Measurements from ENCODE around the gene PTPRU.

The PTPRU gene

DNA sequence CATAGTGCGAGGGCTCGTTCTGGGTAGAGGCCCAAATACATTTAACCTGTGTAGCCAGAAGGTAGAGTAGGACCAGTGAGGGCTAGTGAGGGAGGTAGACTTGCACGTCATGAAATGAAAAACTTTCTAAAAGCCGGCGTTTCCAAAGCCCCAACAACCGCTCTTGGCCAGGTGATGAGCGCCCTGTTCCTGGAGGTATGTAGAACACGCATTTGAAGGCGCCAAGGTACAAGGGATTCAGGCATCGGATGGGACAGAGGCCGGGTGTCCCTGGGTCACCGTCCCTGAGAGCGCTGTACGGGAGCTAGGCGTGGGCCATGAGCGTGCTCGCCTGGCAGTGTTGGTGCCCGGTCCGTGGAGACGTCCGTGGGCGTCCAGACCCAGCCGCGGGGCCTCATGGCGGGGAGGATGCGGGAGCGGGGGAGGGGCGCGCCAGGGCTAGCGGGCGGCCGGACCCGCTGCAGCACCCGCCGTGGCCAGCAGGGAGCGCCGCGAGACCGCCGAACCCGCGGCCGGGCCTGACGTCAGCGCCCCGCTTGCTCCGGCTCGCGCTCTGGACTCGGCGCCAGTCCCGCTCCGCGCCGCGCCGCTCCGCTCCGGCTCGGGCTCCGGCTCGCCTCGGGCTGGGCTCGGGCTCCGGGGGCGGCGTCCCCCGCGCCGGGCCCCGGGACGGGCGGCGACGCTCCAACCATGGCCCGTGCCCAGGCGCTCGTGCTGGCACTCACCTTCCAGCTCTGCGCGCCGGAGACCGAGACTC lies at the start of gene PTPRU:
PTPRU (plus strand) TSS at position 568 of the 757 bp plus-strand sequence; CDS start at position 691, 123 bp downstream.
- no peak for DNase-seq (ENCODE audit: low read depth)

- DNase-seq (ENCODE audit: low read depth), result no peak
These were observed 49.6 kb upstream of the PTPRU start for GRCh38 chr1:29186707-29187106.

DNA sequence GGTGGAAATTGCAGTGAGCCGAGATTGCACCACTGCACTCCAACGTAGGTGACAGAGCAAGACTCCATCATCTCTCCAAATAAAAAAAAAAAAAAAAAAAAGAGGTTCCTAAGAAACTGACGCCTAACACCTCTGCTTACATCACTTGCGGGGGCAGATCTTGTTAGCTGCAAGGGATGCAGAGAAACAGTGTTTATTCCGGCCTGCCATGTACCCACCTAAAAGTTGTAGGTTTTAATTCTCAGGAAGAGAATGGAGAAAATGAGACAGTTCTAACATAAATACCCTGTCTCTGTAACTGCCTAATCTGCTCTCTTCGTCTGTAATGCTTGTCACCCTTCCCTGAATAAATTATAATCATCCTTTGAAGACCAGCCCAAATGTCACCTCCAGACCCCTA lies 45.6 kb upstream of the PTPRU start:
- no peak for DNase-seq (ENCODE audit: low read depth)

DNA sequence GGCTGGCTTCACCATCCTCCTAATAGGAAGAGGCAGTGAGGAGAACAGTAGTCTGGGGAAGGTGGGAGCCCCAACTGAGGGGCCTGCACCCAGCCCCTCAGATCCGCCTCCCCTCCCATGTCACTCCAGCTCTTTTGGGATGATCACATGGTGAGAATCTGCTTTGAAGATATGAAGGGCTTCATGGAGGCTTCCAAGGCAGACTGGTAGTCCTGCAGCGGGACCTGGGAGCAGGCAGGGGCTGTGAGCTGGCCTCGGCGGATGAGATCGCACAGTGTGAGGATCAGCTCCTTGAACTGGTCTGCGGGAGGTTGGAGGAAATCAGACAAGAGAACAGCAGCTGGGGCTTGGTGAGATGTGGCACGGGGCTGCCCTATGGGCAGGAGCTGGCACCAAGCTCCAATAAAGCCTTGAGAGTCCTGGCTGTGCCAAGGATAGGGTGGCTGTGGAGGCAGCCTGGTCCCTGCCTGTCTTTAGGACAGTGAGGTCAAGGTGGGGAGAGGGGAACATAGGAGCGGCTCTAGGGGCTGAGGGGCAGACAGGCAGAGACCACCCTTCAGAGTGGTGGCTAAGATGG lies 42.4 kb upstream of the PTPRU start:
- DNase-seq (ENCODE audit: low read depth), result no peak

GRCh38 chr1:29195881-29196291 lies 40.4 kb upstream of the PTPRU start:
- no peak for DNase-seq (ENCODE audit: low read depth)

- DNase-seq (ENCODE audit: low read depth), result peak; percentile 57
These were observed 39.3 kb upstream of the PTPRU start for GRCh38 chr1:29196863-29197589.

GRCh38 chr1:29197590-29197924 lies 38.8 kb upstream of the PTPRU start:
- DNase-seq (ENCODE audit: low read depth), result no peak

DNA sequence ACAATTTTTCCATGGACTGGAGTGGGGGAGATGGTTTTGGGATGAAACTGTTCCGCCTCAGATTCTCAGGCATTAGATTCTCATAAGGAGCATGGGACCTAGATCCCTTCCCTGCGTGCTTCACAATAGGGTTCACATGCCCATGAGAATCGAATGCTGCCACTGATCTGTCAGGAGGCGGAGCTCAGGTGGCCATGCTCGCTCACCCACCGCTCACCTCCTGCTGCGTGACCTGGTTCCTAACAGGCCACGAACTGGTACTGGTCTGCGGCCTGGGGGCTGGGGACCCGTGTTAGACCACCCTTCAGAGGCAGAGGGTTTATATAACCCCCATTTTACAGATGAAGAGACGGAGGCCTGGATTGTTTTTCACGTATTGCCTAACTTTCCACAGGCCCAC lies 38.3 kb upstream of the PTPRU start:
- DNase-seq (ENCODE audit: low read depth), result no peak

- DNase-seq (ENCODE audit: low read depth), result no peak
These were observed 35.3 kb upstream of the PTPRU start for GRCh38 chr1:29200906-29201594.

GRCh38 chr1:29201595-29202051 lies 34.7 kb upstream of the PTPRU start:
- no peak for DNase-seq (ENCODE audit: low read depth)

DNA sequence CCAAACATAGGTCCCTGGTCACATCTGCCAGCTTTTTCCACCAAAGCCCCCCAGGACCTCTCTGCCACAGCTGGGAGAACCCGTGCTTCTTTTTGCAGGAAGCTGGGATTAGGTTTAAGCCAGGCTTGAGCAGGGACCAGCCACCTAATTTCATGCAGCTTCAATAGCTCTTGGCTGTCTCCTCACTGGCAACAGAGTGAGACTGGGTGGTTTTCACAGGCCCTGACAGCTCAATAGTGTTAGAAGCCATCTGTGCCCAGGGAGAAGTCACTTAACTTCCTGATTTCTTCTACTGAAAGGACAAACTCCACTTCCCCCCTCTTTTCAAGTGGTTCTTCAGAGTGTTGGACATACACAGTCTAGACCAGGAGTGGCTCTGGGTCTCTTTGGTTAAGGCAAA lies 34.3 kb upstream of the PTPRU start:
- no peak for DNase-seq (ENCODE audit: low read depth)

GRCh38 chr1:29202584-29203340 lies 33.6 kb upstream of the PTPRU start:
- peak; percentile 97 for DNase-seq (ENCODE audit: low read depth)

DNA sequence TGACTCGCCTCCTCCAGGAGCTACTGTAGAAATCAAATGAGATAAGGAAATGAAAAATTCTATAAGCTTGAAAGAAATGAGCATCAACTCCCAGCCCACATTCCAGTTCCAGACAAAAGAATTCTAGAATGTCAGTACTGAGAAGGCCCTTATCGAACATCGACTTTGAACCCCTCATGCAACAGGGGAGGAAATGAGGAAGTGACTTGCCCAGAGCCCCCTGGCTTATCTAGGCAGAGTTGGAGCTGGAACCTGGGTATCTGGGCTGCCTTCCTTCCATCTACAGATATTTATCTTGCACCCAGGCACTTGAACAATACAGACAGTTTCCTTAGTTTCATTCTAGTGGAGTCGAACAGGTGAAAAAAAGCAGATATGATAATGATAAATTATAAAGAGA lies 27.9 kb upstream of the PTPRU start:
- no peak for DNase-seq (ENCODE audit: low read depth)

- DNase-seq (ENCODE audit: low read depth), result no peak
These were observed 27.1 kb upstream of the PTPRU start for GRCh38 chr1:29209173-29209572.

DNA sequence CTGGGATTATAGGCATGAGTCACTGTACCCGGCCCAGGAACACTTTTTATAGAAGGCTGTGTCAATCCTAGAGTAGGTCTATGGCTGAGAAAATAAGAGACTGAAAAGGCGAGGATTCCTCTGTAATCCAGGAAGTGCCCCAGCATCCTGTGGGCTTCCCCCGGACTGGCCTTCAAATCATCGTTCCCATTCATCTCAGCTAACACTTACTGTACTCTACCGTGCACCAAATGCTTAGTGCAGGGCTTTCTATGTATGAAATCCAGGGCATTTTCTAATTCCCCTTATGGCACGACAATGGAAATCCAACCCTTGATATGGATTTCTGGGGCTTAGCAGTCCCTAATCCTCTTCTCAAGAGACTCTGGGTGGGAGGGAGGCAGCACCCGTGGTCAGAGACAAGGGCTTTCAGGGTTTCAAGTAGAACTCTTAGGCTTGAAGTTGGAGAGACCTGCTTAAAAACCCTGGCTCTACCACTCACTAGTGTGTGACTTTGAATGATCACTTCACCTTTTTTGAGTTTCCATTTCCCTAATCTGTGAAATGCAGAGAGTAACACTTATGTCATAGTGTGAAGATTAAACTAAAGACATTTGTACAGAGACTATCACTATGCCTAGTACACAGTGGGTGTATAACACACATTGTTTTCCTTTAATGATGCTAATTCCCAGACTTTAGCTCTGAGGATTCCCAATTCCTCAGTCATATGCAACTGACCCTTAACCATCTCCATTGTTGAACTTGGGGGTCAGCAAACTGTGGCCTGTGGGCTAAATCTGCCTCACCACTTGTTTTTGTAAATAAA lies 25.8 kb upstream of the PTPRU start:
- no peak for DNase-seq (ENCODE audit: low read depth)

GRCh38 chr1:29211086-29212030 lies 25.0 kb upstream of the PTPRU start:
- no peak for DNase-seq (ENCODE audit: low read depth)

- no peak for DNase-seq (ENCODE audit: low read depth)
These were observed 23.3 kb upstream of the PTPRU start for GRCh38 chr1:29213055-29213454.

GRCh38 chr1:29217633-29218032 lies 18.7 kb upstream of the PTPRU start:
- DNase-seq (ENCODE audit: low read depth), result no peak

GRCh38 chr1:29218223-29218622 lies 18.1 kb upstream of the PTPRU start:
- DNase-seq (ENCODE audit: low read depth), result no peak

- no peak for DNase-seq (ENCODE audit: low read depth)
These were observed 15.0 kb upstream of the PTPRU start for GRCh38 chr1:29221296-29221695.

Data from stromal cell of bone marrow (primary cell).